Neutrophil (primary cell): ENCODE results near the gene EPB42.
"Not testable (repeated sequence)": the region's sequence is repeated elsewhere in the genome, so short reads cannot be mapped to it uniquely, and the experiment has no call there.

Experiments
- H3K27ac ChIP-seq: fragments of 200-600 bp; sonication (generic); 2 replicates; pipeline ENCODE4 v1.5.1; 2016; ENCODE audit warnings: mild to moderate bottlenecking, moderate library complexity
- H3K27me3 ChIP-seq: fragments of 200-600 bp; sonication (generic); 2 replicates; pipeline ENCODE4 v1.6.0; 2016; ENCODE audit warnings: mild to moderate bottlenecking
- H3K36me3 ChIP-seq: fragments of 200-600 bp; sonication (generic); 2 replicates; pipeline ENCODE4 v1.5.1; 2017
- H3K4me1 ChIP-seq, 2 experiments: fragments of 200-600 bp in 1 of 2; sonication (generic) in 1 of 2; 1 replicate in 1 of 2; 2 replicates in 1 of 2; pipeline versions ENCODE4 v1.5.1 to v1.6.1; 2013 to 2016; ENCODE audit warnings: low read depth in 1 of 2, low read length in 1 of 2, mild to moderate bottlenecking in 1 of 2, moderate library complexity in 1 of 2; ENCODE audit not compliant: control insufficient read depth in 1 of 2, insufficient read depth in 1 of 2
- H3K4me3 ChIP-seq, 2 experiments: fragments of 200-600 bp in 1 of 2; sonication (generic) in 1 of 2; 1 replicate in 1 of 2; 2 replicates in 1 of 2; pipeline ENCODE4 v1.5.1; 2013 to 2016; ENCODE audit warnings: low read depth in 1 of 2, low read length in 1 of 2, mild to moderate bottlenecking in 1 of 2, moderate library complexity in 1 of 2
- H3K9me3 ChIP-seq: fragments of 200-600 bp; sonication (generic); 2 replicates; pipeline ENCODE4 v1.5.1; 2016
- TF ChIP-seq, protein P1 (sequence below): fragments of 200-600 bp; sonication (generic); IDR thresholded peaks from 2 replicates; pipeline ENCODE4 v1.5.1; 2016; ENCODE audit warnings: antibody characterized with exemption

Gene EPB42

DNA sequence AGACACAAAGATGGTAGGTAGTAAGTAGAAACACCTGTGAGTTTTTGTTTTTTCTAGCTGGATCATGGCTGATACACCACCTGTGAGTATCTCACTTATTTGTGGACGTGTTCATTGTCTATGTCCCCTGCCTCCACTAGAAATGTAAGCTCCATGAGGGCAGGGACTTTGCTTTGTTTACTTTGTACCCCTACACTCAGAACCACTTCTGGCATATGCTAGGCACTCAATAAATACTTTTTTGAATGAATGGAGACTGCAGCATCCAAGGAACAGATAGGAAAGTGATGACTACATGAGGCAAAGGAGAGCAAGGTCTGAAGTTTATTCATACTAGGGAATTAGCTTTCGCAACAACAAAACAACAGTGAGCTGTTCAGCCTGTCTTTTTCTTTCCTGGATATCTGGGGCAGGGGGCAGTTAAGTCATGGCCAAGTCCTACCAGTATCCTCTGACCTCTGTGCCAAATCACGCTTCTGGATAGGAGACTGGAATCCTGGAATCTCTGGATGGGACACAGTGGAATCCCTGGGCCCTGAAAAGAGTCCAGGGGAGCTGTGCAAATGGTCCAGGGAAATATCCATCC lies 11.6 kb upstream of the EPB42 start:
- Histone ChIP-seq H3K9me3 (no peaks in the 10 kb centered on the region), H3K27me3 (no peaks in the 10 kb centered on the region), H3K36me3 (no peaks in the 10 kb centered on the region), H3K4me1 (peaks cover 0 to 5% of the 10 kb centered on the region in 2 experiments), H3K27ac (no peak overlapping the region), H3K4me3 (no peak overlapping the region)
- TF ChIP-seq, protein P1, sequence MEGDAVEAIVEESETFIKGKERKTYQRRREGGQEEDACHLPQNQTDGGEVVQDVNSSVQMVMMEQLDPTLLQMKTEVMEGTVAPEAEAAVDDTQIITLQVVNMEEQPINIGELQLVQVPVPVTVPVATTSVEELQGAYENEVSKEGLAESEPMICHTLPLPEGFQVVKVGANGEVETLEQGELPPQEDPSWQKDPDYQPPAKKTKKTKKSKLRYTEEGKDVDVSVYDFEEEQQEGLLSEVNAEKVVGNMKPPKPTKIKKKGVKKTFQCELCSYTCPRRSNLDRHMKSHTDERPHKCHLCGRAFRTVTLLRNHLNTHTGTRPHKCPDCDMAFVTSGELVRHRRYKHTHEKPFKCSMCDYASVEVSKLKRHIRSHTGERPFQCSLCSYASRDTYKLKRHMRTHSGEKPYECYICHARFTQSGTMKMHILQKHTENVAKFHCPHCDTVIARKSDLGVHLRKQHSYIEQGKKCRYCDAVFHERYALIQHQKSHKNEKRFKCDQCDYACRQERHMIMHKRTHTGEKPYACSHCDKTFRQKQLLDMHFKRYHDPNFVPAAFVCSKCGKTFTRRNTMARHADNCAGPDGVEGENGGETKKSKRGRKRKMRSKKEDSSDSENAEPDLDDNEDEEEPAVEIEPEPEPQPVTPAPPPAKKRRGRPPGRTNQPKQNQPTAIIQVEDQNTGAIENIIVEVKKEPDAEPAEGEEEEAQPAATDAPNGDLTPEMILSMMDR: no peak

DNA sequence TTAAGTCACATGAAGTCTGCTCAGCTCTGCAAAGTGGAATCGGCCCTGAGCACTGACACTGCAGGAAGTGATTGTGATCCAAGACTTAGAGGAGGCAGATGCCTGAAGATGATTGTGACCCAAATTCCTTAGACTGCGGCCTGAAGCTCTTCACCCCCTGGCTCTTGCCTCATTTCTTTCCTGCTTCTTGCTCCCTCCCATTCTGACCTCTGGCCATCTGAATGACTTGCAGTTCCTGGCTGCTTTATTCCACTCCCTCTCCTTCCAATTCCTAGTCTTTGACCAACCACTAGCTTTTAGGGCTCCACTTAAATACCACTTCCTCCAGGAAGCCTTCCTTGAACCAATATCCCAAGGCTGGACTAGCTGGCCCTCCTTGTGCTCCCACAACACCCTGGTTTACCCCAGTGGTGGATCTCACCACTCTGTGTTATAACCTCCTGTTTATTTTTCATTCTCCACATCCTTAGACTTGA lies 9.9 kb upstream of the EPB42 start:
- H3K36me3 ChIP-seq: no peaks in the 10 kb centered on the region
- H3K9me3 ChIP-seq: no peaks in the 10 kb centered on the region
- H3K27ac ChIP-seq: no peak overlapping the region
- peaks cover 0 to 8% of the 10 kb centered on the region in 2 experiments for H3K4me1 ChIP-seq
- TF ChIP-seq, protein P1: no peak
- H3K27me3 ChIP-seq: no peaks in the 10 kb centered on the region
- no peak overlapping the region for H3K4me3 ChIP-seq

DNA sequence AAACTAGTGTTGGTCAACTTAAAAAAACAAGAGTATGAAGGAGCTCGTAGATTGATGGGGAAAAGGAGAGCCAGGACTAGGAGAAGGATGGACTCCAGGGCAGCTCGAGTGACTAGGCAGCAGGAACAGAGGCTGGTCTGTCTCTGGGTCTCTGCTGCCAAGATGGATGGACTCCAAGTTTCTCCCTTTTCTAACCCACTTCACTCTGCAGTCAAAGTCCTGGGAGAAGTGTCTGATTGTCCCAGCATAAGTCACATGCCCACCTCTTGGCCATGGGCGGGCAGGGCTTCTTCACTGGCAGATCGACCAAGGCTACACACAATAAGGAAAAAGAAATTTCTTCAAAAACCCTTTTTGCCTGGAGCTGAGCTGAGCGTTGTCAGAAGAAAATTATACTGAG lies 9.2 kb upstream of the EPB42 start:
- Histone ChIP-seq H3K27me3 (no peaks in the 10 kb centered on the region), H3K27ac (no peak overlapping the region), H3K9me3 (no peaks in the 10 kb centered on the region), H3K4me1 (peaks cover 0 to 13% of the 10 kb centered on the region in 2 experiments), H3K4me3 (no peak overlapping the region), H3K36me3 (no peaks in the 10 kb centered on the region)
- TF ChIP-seq, protein P1: no peak

DNA sequence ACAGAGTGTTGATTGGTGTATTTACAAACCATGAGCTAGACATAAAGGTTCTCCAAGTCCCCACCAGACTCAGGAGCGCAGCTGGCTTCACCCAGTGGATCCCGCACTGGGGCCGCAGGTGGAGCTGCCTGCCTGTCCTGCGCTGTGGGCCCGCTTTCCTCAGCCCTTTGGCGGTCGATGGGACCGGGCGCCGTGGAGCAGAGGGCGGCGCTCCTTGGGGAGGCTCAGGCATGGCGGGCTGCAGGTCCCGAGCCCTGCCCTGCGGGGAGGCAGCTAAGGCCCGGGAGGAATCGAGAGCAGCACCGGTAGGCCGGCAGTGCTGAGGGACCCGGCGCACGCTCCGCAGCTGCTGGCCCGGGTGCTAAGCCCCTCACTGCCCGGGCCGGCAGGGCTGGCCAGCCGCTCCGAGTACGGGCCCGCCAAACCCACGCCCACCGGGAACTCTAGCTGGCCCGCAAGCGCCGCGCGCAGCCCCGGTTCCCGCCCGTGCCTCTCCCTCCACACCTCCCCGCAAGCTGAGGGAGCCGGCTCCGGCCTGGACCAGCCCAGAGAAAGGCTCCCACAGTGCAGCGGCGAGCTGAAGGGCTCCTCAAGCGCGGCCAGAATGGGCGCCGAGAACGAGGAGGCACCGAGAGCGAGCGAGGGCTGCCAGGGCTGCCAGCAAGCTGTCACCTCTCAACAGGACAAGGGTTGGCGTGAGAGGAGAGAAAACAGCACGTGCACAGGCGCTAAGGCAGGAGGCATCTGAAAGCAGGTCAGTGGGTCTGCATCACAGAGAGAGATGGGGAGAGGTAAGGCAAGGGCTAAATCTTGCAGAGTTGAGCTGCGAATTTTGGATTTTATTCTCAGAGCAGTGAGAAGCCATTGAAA lies 5.9 kb upstream of the EPB42 start:
- Histone ChIP-seq H3K27me3 (no peaks in the 10 kb centered on the region), H3K36me3 (no peaks in the 10 kb centered on the region), H3K4me1 (peaks cover 0 to 13% of the 10 kb centered on the region in 2 experiments), H3K27ac (no peak overlapping the region), H3K9me3 (no peaks in the 10 kb centered on the region), H3K4me3 (no peak overlapping the region)
- TF ChIP-seq, protein P1: no peak

DNA sequence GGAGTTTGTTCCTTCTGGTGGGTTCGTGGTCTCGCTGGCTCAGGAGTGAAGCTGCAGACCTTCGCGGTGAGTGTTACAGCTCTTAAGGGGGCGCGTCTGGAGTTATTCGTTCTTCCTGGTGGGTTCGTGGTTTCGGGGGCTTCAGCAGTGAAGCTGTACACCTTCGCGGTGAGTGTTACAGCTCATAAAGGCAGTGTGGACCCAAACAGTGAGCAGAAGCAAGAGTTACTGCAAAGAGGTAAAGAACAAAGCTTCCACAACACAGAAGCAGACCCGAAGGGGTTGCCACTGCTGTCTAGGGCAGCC lies 5.1 kb upstream of the EPB42 start:
- not testable (repeated sequence) for H3K36me3 ChIP-seq, H3K4me3 ChIP-seq, H3K27ac ChIP-seq, H3K9me3 ChIP-seq, H3K27me3 ChIP-seq
- H3K4me1 ChIP-seq: peaks cover 0 to 13% of the 10 kb centered on the region in 2 experiments
